Loucy (cell line): ENCODE measurements around the gene JDP2.

ENCODE experiments used
- H2AFZ ChIP-seq: fragments of 200-600 bp; sonication (generic); 2 replicates; pipeline ENCODE4 v1.6.0; 2016; ENCODE audit warnings: antibody characterized with exemption, mild to moderate bottlenecking, low read length, moderate library complexity
- H3F3A ChIP-seq: fragments of 200-600 bp; 2 replicates; pipeline ENCODE4 v1.6.0; 2016; ENCODE audit warnings: antibody characterized with exemption, low read depth, mild to moderate bottlenecking
- H3K27me3 ChIP-seq: fragments of 200-600 bp; sonication (generic); 2 replicates; pipeline ENCODE4 v1.6.1; 2014; ENCODE audit warnings: low read length, mild to moderate bottlenecking; ENCODE audit not compliant: insufficient read depth, poor library complexity, severe bottlenecking
- H3K36me3 ChIP-seq: fragments of 200-600 bp; sonication (generic); 2 replicates; pipeline ENCODE4 v1.6.1; 2016; ENCODE audit warnings: low read length; ENCODE audit not compliant: insufficient read depth
- H3K4me1 ChIP-seq: fragments of 200-600 bp; sonication (generic); 2 replicates; pipeline ENCODE4 v1.5.1; 2014; ENCODE audit warnings: low read length, mild to moderate bottlenecking; ENCODE audit not compliant: insufficient read depth, poor library complexity, severe bottlenecking
- H3K4me2 ChIP-seq: fragments of 200-600 bp; sonication (generic); 2 replicates; pipeline ENCODE4 v1.6.0; 2014; ENCODE audit warnings: antibody characterized with exemption, low read length, low read depth, mild to moderate bottlenecking; ENCODE audit not compliant: poor library complexity, severe bottlenecking
- H3K4me3 ChIP-seq: fragments of 200-600 bp; sonication (generic); 2 replicates; pipeline ENCODE4 v1.5.1; 2014; ENCODE audit warnings: low read length, mild to moderate bottlenecking, mixed read lengths; ENCODE audit not compliant: poor library complexity, severe bottlenecking
- H3K79me2 ChIP-seq: fragments of 200-600 bp; sonication (generic); 2 replicates; pipeline ENCODE4 v1.6.1; 2014; ENCODE audit warnings: low read length; ENCODE audit not compliant: insufficient read depth
- H3K9ac ChIP-seq: fragments of 200-600 bp; sonication (generic); 2 replicates; pipeline ENCODE4 v1.6.0; 2014; ENCODE audit warnings: mild to moderate bottlenecking, low read depth, low read length, moderate library complexity; ENCODE audit not compliant: poor library complexity, severe bottlenecking
- H3K9me2 ChIP-seq: fragments of 200-600 bp; sonication (generic); replicated peaks from 2 replicates; pipeline ENCODE4 v1.6.1; 2016; ENCODE audit warnings: low read depth, low read length, mixed read lengths
- H3K9me3 ChIP-seq: fragments of 200-600 bp; sonication (generic); 2 replicates; pipeline ENCODE4 v1.6.1; 2014; ENCODE audit warnings: mild to moderate bottlenecking, antibody characterized with exemption, low read length, low read depth; ENCODE audit not compliant: insufficient read depth
- H4K20me1 ChIP-seq: fragments of 200-600 bp; sonication (generic); 2 replicates; pipeline ENCODE4 v1.6.0; 2014; ENCODE audit warnings: antibody characterized with exemption, low read length, mild to moderate bottlenecking; ENCODE audit not compliant: insufficient read depth, poor library complexity, severe bottlenecking
- CTCF ChIP-seq: fragments of 200-600 bp; sonication (generic); conservative IDR thresholded peaks from 2 replicates; pipeline ENCODE4 v1.5.1; 2014; ENCODE audit warnings: mild to moderate bottlenecking, antibody characterized with exemption, low read length
- EZH2phosphoT487 ChIP-seq: fragments of 200-600 bp; IDR thresholded peaks from 2 replicates; pipeline ENCODE4 v1.6.1; 2018; ENCODE audit warnings: antibody characterized with exemption, mild to moderate bottlenecking, moderate library complexity, borderline replicate concordance

Gene JDP2, protein sequence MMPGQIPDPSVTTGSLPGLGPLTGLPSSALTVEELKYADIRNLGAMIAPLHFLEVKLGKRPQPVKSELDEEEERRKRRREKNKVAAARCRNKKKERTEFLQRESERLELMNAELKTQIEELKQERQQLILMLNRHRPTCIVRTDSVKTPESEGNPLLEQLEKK

DNA sequence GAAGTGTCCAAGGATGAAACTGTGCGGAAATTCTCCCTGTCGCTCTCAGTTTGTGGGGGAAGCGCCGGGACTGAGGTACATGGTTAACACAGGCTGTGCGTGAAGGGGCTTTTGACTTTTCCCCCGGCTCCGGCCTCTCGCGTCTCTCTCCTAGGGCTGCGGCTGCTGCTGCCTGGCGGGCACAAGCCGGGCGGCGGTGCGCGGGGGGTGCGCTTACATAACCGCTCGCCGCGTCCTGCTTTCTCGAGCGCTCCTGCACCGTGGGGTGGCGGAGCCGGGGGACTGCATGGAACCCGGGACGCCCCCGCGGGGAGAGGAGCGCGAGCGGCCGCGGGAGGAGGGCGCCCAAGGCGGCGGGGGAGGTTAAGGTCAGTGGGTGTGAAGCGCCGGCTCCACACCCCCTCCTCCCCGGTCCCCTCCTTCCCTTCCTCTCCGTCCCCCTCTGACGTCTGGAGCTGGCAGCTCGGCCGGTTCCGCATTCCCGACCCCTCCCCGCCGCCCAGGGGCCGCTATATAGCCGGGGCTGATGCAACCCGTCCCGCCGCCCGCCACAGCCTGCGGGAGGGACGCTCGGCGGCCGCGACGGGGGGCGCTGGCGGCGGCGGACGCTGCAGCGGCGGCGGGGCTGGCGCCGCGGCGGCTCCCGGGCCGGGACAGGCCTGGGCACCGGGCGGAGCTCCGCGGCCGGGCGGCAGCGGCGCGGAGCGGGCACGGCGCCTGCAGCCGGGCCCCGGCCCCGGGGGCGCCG, at the start of gene JDP2:
JDP2 (plus strand) TSS at position 541 of the 748 bp plus-strand sequence. CDS start 9,899 bp downstream, outside the sequence.
- peaks cover 55% of the 10 kb centered on the region for H3K4me1 ChIP-seq
- no peaks in the 10 kb centered on the region for H3K9me3 ChIP-seq
- peaks cover 38% of the 10 kb centered on the region for H3K79me2 ChIP-seq
- peak within 1 kb of the TSS; percentile 81 for H3K9ac ChIP-seq
- no peaks in the 10 kb centered on the region for H3K36me3 ChIP-seq
- H4K20me1 ChIP-seq: no peaks in the 10 kb centered on the region
- H3K27me3 ChIP-seq: no peaks in the 10 kb centered on the region
- peak within 1 kb of the TSS; percentile 82 for H3K4me3 ChIP-seq
- peak within 1 kb of the TSS; percentile 82 for H2AFZ ChIP-seq
- peaks cover 4% of the 10 kb centered on the region; the same call in 1 of the 2 replicates for H3F3A ChIP-seq
- H3K9me2 ChIP-seq: no peaks in the 10 kb centered on the region
- H3K4me2 ChIP-seq: peak within 1 kb of the TSS; percentile 82
- no peak for TF ChIP-seq EZH2phosphoT487
- peak; percentile 14; the same call in 1 of the 2 replicates for TF ChIP-seq CTCF

GRCh38 chr14:75379246-75379929, 48.4 kb upstream of the JDP2 start:
- Histone ChIP-seq H3K4me1 (no peaks in the 10 kb centered on the region), H3K27me3 (no peaks in the 10 kb centered on the region), H3K4me3 (no peak overlapping the region), H3K4me2 (no peak overlapping the region), H4K20me1 (no peaks in the 10 kb centered on the region), H3K36me3 (no peaks in the 10 kb centered on the region), H3K9me2 (no peaks in the 10 kb centered on the region), H3F3A (no peaks in the 10 kb centered on the region), H2AFZ (no peak overlapping the region), H3K9me3 (no peaks in the 10 kb centered on the region), H3K79me2 (no peaks in the 10 kb centered on the region), H3K9ac (no peak overlapping the region)
- TF ChIP-seq CTCF (no peak), EZH2phosphoT487 (no peak)

DNA sequence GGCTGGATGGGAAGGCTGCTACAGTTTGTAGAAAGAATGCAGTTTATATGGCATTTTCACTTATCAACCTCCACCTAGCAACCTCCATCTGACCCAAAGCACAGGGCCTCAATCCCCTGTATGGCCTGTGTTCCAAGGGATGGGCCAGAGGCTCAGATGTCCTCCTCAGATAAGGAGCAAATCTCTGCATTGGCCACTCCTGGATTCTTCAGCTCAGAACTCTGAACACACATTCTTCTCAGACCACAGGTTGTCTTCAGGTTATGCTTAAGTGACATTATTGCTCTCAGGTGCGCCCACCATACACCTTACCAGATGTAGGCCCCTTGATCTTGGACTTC, 47.9 kb upstream of the JDP2 start:
- Histone ChIP-seq H4K20me1 (no peaks in the 10 kb centered on the region), H3K9me3 (no peaks in the 10 kb centered on the region), H3K27me3 (no peaks in the 10 kb centered on the region), H3K9ac (no peak overlapping the region), H3K4me3 (no peak overlapping the region), H3K4me1 (no peaks in the 10 kb centered on the region), H3K79me2 (no peaks in the 10 kb centered on the region), H2AFZ (no peak overlapping the region), H3K36me3 (no peaks in the 10 kb centered on the region), H3F3A (no peaks in the 10 kb centered on the region), H3K9me2 (no peaks in the 10 kb centered on the region), H3K4me2 (no peak overlapping the region)
- TF ChIP-seq CTCF (no peak), EZH2phosphoT487 (no peak)
